Spleen (tissue), 7 donors: ENCODE results near the gene TXNDC2.

Experiments used
- CTCF ChIP-seq, 11 experiments: fragments of 200-600 bp in 7 of 11; fragments of 450-650 bp in 4 of 11; sonication (generic) in 4 of 11; IDR thresholded peaks in 8 of 11; conservative IDR thresholded peaks in 3 of 11; 1 replicate in 7 of 11; 2 replicates in 4 of 11; pipeline versions ENCODE4 v1.4.0 to v1.8.0; 2016 to 2021; ENCODE audit warnings: antibody characterized with exemption in 11 of 11, inconsistent platforms in 4 of 11, mild to moderate bottlenecking in 1 of 11
- POLR2A ChIP-seq, 3 donors: fragments of 450-650 bp; IDR thresholded peaks; one replicate each; pipeline ENCODE4 v1.5.1; 2017; ENCODE audit warnings: antibody characterized with exemption in 3 of 3, mild to moderate bottlenecking in 1 of 3
- donor health status: DM: no; HTN: no; CAD: no; lungs with moderate emphysema.
- donor health status: DM: no; HTN: no; CAD: no.
- donor health status: DM: no; HTN: no; CAD: no.

- TF ChIP-seq CTCF (IDR thresholded peaks at IDR 0.05 in 8 of 11, conservative IDR thresholded peaks at IDR 0.05 in 3 of 11) (no peak), POLR2A (IDR thresholded peaks at IDR 0.05) (no peak)
Observed at GRCh38 chr18:9868857-9869714, 16.7 kb upstream of the TXNDC2 start.
